Bone marrow (tissue), 2 donors: ENCODE measurements around the gene CNOT1.

ENCODE experiments used
- DNase-seq, 2 donors: peaks; one replicate each; lab custom pipeline; 2025; lab: John Stamatoyannopoulos, UW

Gene CNOT1

GRCh38 chr16:58485184-58485887 lies 144.3 kb downstream of the CNOT1 start:
- DNase-seq: no peak

- no peak for DNase-seq
Observed at GRCh38 chr16:58481931-58482330, 147.7 kb downstream of the CNOT1 start.

GRCh38 chr16:58481226-58481869 lies 148.3 kb downstream of the CNOT1 start:
- no peak for DNase-seq

- DNase-seq: no peak
Observed at GRCh38 chr16:58478427-58478826, 151.2 kb downstream of the CNOT1 start.

GRCh38 chr16:58476791-58477190 lies 152.8 kb downstream of the CNOT1 start:
- no peak for DNase-seq

- DNase-seq: no peak
Observed at GRCh38 chr16:58475091-58475619, 154.5 kb downstream of the CNOT1 start.

GRCh38 chr16:58474296-58474695 lies 155.3 kb downstream of the CNOT1 start:
- no peak for DNase-seq

GRCh38 chr16:58472827-58473226 lies 156.8 kb downstream of the CNOT1 start:
- no peak for DNase-seq

- no peak for DNase-seq
Observed at GRCh38 chr16:58472266-58472665, 157.4 kb downstream of the CNOT1 start.

- DNase-seq: no peak
Observed at GRCh38 chr16:58471209-58471975, 158.2 kb downstream of the CNOT1 start.
